ENCODE results near the gene MIPOL1. TPM values are rescaled to one million over a fixed set of nuclear protein-coding genes. Genes with fewer than 3 reads are reported as not detected.
A peak's percentile ranks its signal among the peaks of the same experiment; 100 is the strongest.

MIPOL1 gene
- polyA plus RNA-seq, 3 donors, result 8.8 to 14.9 (median 10.9) TPM

DNA sequence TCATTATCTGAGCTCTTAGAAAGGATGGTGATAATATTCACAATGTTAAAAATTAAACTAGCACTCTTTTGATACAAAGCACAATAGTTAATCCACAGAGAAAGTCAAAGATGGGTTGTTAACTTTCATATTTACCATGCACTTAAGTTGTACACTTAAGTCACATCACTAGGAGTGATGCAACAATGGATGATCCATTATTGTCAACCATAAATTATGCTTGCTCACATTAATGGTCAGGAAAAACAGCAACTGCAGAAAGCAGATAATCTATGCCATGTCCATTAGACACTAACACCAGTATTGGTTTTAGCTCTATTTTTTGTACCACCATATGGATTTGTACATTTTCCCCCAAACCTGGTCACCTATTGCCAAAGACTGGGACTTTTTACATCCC lies 201.8 kb downstream of the MIPOL1 start:
- no peak for DNase-seq

- DNase-seq, result no peak
Measured at GRCh38 chr14:37401093-37401492, 203.4 kb downstream of the MIPOL1 start.

- DNase-seq, result no peak
Measured at GRCh38 chr14:37403626-37404025, 205.9 kb downstream of the MIPOL1 start.

DNA sequence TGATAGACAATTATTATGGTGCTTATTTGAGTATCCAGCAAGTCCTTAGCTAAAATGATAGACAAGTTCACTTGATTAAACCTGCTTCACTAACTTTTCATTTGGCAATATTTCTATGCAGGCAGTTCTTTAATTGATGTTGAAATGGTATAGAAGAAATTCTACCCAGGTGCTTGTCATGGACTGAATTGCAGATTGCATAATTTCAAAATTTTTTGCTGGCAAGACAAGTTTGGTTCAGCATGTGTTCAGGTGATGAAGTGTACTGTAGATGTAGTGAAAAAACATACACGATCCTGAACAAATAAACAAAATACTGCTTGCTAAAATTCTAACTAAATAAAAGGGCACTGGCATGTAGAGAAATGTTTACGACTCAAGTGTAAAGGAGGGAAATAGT lies 208.4 kb downstream of the MIPOL1 start:
- no peak for DNase-seq

DNA sequence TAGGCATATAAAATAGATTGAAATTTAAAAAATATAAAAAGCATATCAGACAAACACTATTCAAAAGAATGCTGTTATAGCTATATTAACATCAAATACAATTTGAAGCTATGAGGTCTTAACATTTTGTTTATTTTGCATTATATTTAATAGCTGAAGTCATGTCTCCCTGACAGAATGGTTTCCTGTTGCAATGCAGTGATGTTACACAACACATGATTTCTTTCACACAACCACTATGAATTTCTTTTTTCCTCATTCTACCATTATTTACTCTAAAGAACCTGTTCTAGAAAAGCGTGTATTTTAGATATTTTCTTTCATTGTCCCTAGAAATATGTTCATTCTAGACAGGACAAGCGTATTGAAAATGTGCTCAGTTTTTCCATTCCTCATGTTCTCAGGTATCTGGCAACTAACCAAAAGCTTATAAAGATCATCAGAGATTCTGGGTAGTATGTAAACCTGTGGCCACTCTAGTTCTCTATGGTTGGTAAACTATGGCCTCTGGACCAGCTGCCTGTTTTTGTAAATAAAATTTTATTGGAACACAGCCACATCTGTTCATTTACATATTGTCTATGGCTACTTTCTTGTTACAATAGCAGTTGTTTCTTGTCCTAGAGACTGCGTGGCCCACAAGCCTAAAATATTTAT lies 213.5 kb downstream of the MIPOL1 start:
- DNase-seq, result no peak

GRCh38 chr14:37413050-37413449 lies 215.3 kb downstream of the MIPOL1 start:
- DNase-seq, result no peak

DNA sequence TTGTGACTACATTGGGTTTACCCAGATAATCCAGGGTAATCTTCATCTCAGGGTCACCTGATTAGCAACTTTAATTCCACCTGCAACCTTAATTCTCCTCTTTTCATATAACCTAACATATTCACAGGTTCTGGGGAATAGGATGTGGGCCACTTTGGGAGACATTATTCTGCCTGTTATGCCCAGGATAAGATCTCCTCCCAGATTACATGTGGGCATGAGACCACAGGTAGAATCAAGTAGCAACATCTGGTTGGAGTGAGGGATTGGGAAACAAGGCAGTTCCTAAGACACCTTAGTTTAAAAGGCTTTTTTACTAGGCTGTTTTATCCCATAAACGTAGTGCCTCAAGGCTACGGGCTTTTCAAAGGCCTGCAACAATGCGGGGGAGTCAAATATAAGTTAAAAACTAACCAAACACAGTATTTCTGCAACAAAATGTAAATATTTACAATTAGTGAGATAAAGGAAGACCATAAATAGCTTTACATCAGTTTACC lies 215.8 kb downstream of the MIPOL1 start:
- DNase-seq, result no peak

- no peak for DNase-seq
Measured at GRCh38 chr14:37416264-37416663, 218.5 kb downstream of the MIPOL1 start.

DNA sequence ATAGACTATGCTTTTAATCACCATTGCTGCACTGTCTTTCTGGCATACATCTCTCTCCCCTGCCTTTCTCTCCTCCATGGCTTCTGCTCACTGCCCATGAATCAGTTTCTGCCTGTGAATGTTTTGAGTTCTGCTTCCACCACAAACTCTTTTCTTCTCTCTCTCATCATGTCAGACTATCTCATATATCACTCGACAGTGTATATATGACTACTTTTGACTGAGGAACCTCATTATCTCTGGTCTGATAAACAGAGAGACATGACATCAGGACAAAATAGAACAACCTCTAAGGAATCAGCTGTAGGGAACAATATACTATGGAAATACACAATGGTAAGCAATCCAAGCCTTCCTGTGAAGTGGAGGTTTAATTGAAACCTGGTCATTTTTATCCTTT lies 219.4 kb downstream of the MIPOL1 start:
- DNase-seq, result no peak

- DNase-seq, result no peak
Measured at GRCh38 chr14:37417833-37418232, 220.1 kb downstream of the MIPOL1 start.

- DNase-seq, result no peak
Measured at GRCh38 chr14:37420622-37421021, 222.9 kb downstream of the MIPOL1 start.

- no peak for DNase-seq
Measured at GRCh38 chr14:37422319-37422718, 224.6 kb downstream of the MIPOL1 start.

- no peak for DNase-seq
Measured at GRCh38 chr14:37422748-37423147, 225.0 kb downstream of the MIPOL1 start.

DNA sequence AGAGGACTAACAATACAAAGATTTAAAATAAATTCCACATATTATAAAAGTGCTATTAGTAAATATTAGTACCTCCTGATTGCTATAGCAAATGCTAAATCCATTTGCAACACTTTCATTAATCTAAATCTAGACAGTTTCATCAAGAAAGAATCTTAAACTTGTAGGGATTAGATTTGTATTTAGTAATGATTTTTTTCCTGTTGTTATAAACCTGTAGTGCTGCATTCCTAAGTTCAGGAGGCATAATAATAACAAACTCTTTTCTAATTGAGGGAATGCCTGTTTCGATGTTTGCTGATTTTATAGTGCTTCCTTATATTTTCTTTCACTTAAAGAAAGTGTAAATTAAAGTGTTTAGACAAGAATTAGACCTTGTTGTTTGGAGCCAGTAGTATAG lies 231.2 kb downstream of the MIPOL1 start:
- DNase-seq, result peak; percentile 15

DNA sequence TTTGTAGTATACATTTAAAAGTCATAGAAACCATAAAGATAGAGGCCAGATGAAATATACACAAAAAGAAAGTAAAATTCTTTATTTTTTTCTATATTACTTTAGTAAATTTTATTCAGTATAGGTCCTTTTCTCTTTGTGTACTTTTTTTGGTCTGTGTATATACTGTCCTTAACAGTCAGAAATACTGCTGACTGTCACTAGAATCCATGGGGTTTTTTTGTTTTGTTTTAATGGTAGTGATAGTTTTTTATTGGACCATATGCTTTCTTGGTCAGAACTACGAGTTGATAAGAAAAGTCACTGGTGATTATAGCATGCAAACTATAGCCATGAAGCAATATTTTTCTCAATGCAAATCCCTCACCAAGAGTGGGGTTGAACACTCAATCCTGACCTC lies 231.9 kb downstream of the MIPOL1 start:
- no peak for DNase-seq

- DNase-seq, result no peak
Measured at GRCh38 chr14:37434867-37435266, 237.1 kb downstream of the MIPOL1 start.

- no peak for DNase-seq
Measured at GRCh38 chr14:37436519-37436918, 238.8 kb downstream of the MIPOL1 start.

GRCh38 chr14:37437490-37437889 lies 239.8 kb downstream of the MIPOL1 start:
- peak; percentile 27 for DNase-seq

DNA sequence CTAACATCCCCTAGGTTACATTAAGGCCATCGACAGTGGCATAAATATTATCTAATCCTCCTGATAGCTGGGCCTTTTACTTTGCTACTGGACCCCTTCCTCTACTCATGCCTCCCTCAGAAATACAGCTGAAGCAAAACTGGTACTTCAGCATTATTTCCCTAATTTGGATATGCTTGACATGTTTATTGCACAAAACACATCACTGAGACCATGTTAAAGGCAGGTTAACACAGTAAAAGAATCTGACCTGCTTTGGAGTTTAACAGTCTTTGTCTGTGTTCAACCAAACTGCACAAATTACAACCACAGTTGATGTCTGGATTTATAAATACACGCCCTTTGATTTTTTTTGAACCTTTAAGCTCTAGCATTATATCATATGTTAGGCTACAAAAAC lies 240.7 kb downstream of the MIPOL1 start:
- peak; percentile 27 for DNase-seq

GRCh38 chr14:37443461-37443860 lies 245.7 kb downstream of the MIPOL1 start:
- no peak for DNase-seq

GRCh38 chr14:37447883-37448391 lies 250.2 kb downstream of the MIPOL1 start:
- DNase-seq, result no peak

DNA sequence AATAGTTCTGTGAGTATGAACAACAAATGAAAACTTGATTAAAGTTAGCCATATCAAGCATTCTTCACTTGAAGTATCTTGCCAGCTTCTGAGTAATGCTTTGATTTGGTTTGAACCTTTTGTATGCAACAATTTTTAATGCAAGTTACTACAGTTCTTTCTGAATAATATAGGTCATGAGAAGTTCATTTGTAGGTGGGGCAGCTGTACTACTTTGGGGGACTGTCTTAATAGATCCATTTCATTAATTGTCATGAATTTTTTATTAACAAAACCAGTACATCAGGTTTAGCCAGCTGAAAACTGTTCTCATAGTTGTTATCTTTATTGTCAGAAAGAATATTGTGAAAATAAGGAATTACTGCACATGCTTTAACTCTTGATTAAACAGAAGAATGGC lies 254.6 kb downstream of the MIPOL1 start:
- DNase-seq, result peak; percentile 15

GRCh38 chr14:37453985-37454384 lies 256.2 kb downstream of the MIPOL1 start:
- DNase-seq, result no peak

DNA sequence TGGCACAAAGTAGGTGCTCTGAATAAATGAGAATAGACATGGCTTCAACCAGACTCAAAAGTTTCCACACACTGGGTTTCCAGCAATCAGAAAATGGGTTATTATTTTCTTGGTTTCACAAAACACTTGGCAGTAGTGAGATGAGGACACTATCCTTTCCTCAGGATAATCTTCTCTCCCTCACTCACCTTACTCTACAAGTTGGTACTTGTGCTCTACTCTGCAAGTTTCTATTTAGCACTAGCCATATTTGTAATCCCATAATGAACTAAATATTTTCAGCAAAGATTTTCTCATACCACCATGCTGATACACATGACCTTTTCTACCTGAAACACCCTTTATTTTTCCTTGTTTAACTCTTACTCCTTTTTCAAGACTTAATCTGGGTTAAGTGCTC lies 259.6 kb downstream of the MIPOL1 start:
- no peak for DNase-seq
